ENCODE results near the gene RPL39. TPM values are rescaled to one million over a fixed set of nuclear protein-coding genes. Genes with fewer than 3 reads are reported as not detected.

Gene RPL39
- polyA plus RNA-seq, 1 experiment, result 2,333 TPM

GRCh38 chrX:119762718-119763117 is 28.7 kb downstream of the RPL39 start:
- no peak for DNase-seq (ENCODE audit: low read depth, low spot score)
- H3K27ac ChIP-seq (ENCODE audit: low read depth, low read length), result peak overlapping the region; percentile 61

GRCh38 chrX:119760026-119760877 is 31.2 kb downstream of the RPL39 start:
- ChIA-PET POLR2A (no interaction called here), CTCF (interaction anchor here (1.0 to 1.4 kb wide), 2 partner anchors 31 to 150 kb away, joined by 4 to 6 read pairs; no protein-coding TSS in a partner anchor)
- TF ChIP-seq CTCF (IDR thresholded peaks at IDR 0.05; ENCODE audit: low read depth, low read length), result no peak
- Histone ChIP-seq H3K27me3 (ENCODE audit: control insufficient read depth, insufficient read depth, low read length) (peaks cover 2% of the 10 kb centered on the region), H3K9me3 (ENCODE audit: control insufficient read depth, insufficient read depth, low read length) (no peaks in the 10 kb centered on the region), H3K4me3 (ENCODE audit: low read depth, low read length) (no peak overlapping the region), H3K27ac (ENCODE audit: low read depth, low read length) (no peak overlapping the region)
- DNase-seq (ENCODE audit: low read depth, low spot score), result no peak

More at GRCh38 chrX:119762718-119763117, 28.7 kb downstream of the RPL39 start:
- ChIA-PET POLR2A (no interaction called here), CTCF (no interaction called here)
- H3K27me3 ChIP-seq (ENCODE audit: control insufficient read depth, insufficient read depth, low read length), result peaks cover 2% of the 10 kb centered on the region
- H3K4me3 ChIP-seq (ENCODE audit: low read depth, low read length), result no peak overlapping the region
- no peak for TF ChIP-seq CTCF (IDR thresholded peaks at IDR 0.05; ENCODE audit: low read depth, low read length)
- no peaks in the 10 kb centered on the region for H3K9me3 ChIP-seq (ENCODE audit: control insufficient read depth, insufficient read depth, low read length)

- ChIA-PET CTCF (interaction anchor here (1.3 to 1.4 kb wide), 2 partner anchors 20 to 149 kb away, joined by 4 to 6 read pairs; no protein-coding TSS in a partner anchor), POLR2A (interaction anchor here (0.6 kb wide), 2 partner anchors 25 to 252 kb away, joined by 4 to 11 read pairs; no protein-coding TSS in a partner anchor)
- Histone ChIP-seq H3K27me3 (ENCODE audit: control insufficient read depth, insufficient read depth, low read length) (peaks cover 2% of the 10 kb centered on the region), H3K9me3 (ENCODE audit: control insufficient read depth, insufficient read depth, low read length) (no peaks in the 10 kb centered on the region), H3K27ac (ENCODE audit: low read depth, low read length) (no peak overlapping the region), H3K4me3 (ENCODE audit: low read depth, low read length) (no peak overlapping the region)
- TF ChIP-seq CTCF (IDR thresholded peaks at IDR 0.05; ENCODE audit: low read depth, low read length), result no peak
- no peak for DNase-seq (ENCODE audit: low read depth, low spot score)
Observed at GRCh38 chrX:119759248-119759766, 32.1 kb downstream of the RPL39 start.

GRCh38 chrX:119758731-119759247 is 32.6 kb downstream of the RPL39 start:
- Histone ChIP-seq H3K9me3 (ENCODE audit: control insufficient read depth, insufficient read depth, low read length) (no peaks in the 10 kb centered on the region), H3K27me3 (ENCODE audit: control insufficient read depth, insufficient read depth, low read length) (peaks cover 2% of the 10 kb centered on the region), H3K4me3 (ENCODE audit: low read depth, low read length) (peak overlapping the region; percentile 42), H3K27ac (ENCODE audit: low read depth, low read length) (no peak overlapping the region)
- ChIA-PET CTCF (interaction anchor here (1.3 to 1.4 kb wide), 2 partner anchors 21 to 149 kb away, joined by 4 to 6 read pairs; no protein-coding TSS in a partner anchor), POLR2A (interaction anchor here (0.6 to 1.3 kb wide), 4 partner anchors 24 to 252 kb away, joined by 4 to 16 read pairs (median 8); partner anchors contain the start of genes RPL39 and UBE2A)
- no peak for TF ChIP-seq CTCF (IDR thresholded peaks at IDR 0.05; ENCODE audit: low read depth, low read length)
- DNase-seq (ENCODE audit: low read depth, low spot score), result no peak

All from AG04450 (cell line).